IPS-NIHi7 (cell line): Measurements from ENCODE around the gene RHBDD1.

Source experiments
- DNase-seq: peaks from one replicate; pipeline ENCODE4 v3.0.0; 2012; ENCODE audit warnings: mixed read lengths; ENCODE audit errors: extremely low spot score

The RHBDD1 gene

GRCh38 chr2:227033471-227034148 lies 197.8 kb downstream of the RHBDD1 start:
- DNase-seq = peak; percentile 89

- no peak for DNase-seq
Observed at GRCh38 chr2:227035711-227036367, 200.0 kb downstream of the RHBDD1 start.

GRCh38 chr2:227036527-227036926 lies 200.7 kb downstream of the RHBDD1 start:
- DNase-seq = no peak

GRCh38 chr2:227038550-227039189 lies 202.8 kb downstream of the RHBDD1 start:
- DNase-seq = no peak

GRCh38 chr2:227043981-227044380 lies 208.1 kb downstream of the RHBDD1 start:
- DNase-seq = no peak
